AG08396 (cell line): ENCODE results near the gene PIK3R5.

Source experiments
- DNase-seq: peaks from one replicate; pipeline ENCODE4 v3.0.0; 2012; ENCODE audit warnings: low spot score, mixed read lengths

The PIK3R5 gene

DNA sequence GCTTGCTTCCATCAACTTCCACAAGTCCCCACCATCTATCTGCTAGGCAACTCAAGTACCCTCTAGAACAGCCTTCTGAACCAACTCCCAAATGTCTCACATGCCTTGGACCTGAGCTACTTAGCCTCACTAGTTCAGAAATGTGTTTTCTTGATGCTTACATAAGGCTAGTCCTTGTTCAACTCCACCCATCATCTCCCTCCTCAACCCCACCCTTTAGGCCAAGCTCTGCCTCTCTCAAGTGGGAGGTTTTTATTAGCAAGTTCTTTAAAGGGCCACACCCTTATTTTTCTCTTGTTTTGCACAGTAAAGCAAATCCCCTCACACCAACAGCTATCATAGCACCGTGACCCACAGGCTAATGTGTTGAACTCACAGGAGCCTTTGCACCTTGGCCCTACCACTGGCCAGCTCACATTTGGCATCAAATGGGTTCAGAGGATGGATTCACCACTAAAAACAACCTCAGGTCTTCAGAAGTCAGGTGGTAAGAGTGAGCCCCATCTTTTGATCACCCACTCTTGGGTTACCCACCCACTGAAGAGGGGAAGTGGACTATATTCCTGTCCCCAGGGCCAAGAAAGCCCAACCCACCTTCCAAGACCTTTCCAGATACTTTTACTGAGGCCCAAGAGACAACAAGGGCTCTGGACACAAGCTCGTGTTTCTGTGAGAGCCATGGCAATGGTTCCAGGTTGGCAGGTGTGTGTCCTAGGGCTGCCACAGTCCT, 12.2 kb downstream of the PIK3R5 start:
- no peak for DNase-seq

- no peak for DNase-seq
Measured at GRCh38 chr17:8952191-8952590, 13.3 kb downstream of the PIK3R5 start.

DNA sequence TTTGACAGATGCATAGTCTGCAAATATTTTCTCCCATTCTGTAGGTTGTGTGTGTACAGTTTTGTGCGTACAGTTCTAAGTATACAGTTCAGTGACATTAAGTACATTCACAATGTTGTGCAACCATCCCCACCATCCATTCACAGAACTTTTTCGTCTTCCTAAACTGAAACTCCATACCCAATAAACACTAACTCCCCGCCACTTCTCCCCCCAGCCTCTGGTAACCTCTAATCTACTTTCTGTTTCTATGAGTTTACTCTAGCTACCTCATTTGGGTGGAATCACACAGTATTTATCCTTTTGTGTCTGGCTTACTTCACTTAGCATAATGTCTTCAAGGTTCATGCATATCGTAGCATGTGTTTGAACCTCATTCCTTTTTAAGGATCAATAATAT, 14.3 kb downstream of the PIK3R5 start:
- DNase-seq, result no peak

DNA sequence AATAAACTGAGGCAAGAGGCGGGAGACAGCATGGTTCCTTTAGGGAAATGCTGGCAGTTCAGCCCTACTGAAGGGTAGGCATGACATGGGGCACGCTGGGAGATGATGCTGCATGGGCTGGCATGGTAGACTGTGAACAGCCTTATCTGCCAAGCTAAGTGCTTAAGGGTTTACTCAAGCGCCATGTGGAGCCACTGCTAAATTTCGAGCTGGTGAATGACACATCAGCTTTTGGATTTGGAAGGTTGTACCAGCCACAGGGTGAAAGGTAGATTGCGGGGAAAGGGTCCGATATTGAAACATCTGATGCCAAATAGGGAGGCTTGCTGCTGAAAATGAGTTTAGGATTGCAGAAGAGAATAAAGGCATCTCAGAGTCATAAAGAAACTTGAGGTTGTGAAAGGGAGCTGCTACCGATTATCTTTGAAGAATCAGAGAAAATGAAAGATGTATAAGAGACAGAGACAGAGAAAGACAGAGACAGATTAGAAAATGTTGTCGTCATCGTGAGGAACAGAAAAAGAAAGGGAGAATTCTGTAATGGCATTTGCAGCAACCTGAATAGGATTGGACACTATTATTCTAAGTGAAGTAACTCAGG, 16.3 kb downstream of the PIK3R5 start:
- DNase-seq, result no peak

GRCh38 chr17:8948462-8948861, 17.0 kb downstream of the PIK3R5 start:
- DNase-seq, result no peak

DNA sequence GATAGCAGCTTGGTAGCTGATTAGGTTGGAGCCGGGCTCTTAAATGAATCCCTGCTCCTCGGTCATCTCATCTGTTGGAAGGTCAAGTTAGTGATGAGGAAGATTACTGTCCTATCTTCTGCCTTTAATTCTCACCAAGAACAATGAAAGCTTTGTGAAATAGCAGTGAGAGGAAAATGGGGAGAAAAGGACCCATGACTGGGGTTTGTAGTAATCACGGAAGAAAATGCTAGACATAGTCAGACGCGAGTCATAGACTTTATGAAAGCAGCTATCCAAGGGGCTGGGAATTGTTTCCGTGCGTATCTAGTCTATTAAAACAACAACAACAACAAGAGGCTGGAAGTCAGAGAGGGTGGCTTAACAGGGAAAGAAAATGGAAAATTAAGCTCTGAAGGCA, 18.3 kb downstream of the PIK3R5 start:
- DNase-seq, result no peak

DNA sequence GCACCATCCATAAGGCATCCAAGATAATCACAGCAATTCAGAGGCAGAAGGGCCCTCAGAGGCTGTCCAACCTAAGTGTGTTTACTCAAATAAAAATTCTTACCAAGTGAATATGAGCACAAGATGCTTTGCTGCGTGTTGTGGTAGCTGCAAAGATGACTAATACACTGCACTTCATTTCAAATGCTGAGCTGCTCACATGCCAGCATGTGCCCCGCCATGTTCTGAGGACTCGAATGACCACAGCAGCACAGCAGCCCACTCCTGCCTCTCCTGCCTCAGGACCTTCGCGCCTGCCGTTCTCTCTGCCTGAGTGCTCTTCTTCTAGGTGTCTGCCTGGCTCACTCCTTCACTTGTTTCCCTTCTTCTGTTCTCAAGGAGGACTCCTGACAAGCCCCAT, 19.0 kb downstream of the PIK3R5 start:
- peak; percentile 22 for DNase-seq

DNA sequence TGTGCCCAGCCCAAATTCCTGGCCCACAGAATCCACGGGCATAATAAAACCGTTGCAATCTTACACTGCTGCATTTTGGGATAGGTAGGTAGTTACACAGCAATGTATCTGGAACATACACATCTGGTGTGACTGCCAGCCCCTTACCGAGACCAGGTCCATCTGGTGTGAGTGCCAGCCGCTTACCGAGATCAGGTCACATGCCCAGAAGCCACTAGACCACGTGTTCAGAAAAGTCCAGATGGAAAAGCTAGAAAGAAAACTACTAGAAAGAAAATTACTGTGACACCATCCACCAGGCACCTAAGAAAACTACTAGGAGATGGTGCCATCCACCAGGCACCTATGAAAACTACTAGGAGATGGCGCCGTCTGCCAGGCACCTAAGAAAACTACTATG, 19.4 kb downstream of the PIK3R5 start:
- DNase-seq, result no peak

DNA sequence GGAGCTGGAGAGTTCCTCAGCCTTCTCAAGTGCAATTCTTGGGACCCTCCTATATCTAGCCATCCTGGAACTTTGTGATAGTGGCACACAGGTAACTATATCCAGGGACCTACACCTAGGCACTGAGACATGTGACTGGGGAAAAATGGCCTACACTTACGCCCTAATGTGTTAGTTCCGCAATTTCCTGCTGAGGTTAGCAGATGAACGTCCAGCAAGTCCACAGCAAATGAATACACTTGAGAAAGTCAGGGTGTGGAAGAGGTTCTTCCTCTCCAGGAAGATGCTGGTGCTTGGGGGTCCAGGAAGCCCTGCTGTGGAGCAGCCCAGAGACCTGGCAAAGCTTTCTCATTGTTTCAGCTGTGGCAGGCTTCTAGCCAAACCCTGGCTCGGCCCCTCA, 20.8 kb downstream of the PIK3R5 start:
- no peak for DNase-seq

DNA sequence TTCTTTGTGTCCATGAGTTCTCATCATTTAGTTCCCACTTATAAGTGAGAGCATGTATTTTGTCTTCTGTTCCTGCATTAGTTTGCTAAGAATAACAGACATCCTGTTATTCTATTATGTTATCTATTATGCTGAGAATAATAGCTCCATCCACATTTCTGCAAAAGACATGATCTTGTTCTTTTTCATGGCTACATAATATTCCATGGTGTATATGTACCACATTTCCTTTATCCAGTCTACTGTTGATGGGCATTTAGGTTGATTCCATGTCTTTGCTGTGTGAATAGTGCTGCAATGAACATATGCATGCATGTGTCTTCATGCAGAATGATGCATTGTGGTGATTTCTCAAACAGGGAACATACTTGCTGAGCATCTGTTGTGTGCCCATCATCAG, 21.4 kb downstream of the PIK3R5 start:
- no peak for DNase-seq

GRCh38 chr17:8941980-8942622, 23.4 kb downstream of the PIK3R5 start:
- DNase-seq, result no peak

GRCh38 chr17:8941520-8941919, 24.0 kb downstream of the PIK3R5 start:
- DNase-seq, result no peak

GRCh38 chr17:8940866-8941471, 24.5 kb downstream of the PIK3R5 start:
- DNase-seq, result no peak

DNA sequence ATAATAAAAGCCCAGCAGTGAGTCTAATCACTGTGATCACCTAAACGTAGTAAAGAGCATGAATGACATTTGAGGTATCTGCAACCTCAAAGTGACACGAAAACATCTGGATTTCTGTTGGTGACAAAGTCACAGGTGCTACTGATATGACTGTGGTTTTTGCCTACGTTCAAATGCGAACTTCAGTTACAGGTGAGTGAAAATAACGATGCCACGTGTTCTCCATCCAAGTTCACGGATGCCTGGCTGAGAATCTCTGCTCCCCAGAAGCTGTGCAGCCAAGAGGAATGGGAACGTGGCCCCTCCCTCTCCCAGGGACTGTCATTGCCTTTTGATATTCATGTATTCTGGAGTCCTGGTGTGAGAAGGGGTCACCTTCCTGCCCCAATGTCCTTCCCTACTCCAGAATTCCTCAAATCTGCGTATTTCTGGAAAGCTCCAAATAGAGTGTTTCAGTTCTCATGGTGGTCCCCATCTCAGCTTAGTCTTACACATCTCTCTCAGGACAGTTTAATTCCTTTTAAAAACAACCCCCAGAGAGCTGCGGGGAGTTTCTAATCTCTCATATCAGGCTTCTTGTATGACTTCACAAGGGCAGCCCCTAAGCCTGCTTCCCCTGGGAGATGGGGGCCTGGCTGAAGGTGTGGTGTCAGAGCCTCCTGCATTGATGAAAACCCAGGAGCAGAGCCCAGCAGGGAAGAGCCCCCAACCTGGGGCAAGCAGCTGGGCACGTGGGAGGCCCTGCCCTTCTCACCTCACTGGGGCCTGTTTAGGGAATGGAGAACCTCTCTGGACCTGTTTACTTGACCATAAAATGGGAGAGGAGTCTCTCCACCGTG, 25.8 kb downstream of the PIK3R5 start:
- DNase-seq, result no peak

- no peak for DNase-seq
Measured at GRCh38 chr17:8938933-8939332, 26.6 kb downstream of the PIK3R5 start.

DNA sequence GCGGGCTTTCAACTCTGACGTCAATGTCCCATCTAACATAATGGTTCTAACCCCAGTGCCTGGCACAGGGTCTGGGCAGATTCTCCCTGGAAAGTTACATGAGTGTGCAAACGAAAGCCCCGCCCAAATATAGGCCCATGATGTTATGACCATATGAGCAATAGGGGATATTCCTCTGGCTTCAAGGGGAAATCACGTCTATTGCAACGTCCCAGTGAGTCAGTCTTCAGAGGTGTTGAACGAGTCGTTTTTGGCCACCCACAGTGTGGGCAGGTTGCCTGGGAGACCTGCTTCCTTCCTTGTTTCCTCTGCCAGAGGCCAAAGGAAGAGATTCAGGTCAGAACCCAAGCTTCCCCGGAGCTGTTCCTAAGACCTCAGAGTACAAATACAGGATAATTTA, 30.3 kb downstream of the PIK3R5 start:
- no peak for DNase-seq

GRCh38 chr17:8934346-8934745, 31.2 kb downstream of the PIK3R5 start:
- DNase-seq, result no peak

GRCh38 chr17:8930649-8931048, 34.9 kb downstream of the PIK3R5 start:
- no peak for DNase-seq

DNA sequence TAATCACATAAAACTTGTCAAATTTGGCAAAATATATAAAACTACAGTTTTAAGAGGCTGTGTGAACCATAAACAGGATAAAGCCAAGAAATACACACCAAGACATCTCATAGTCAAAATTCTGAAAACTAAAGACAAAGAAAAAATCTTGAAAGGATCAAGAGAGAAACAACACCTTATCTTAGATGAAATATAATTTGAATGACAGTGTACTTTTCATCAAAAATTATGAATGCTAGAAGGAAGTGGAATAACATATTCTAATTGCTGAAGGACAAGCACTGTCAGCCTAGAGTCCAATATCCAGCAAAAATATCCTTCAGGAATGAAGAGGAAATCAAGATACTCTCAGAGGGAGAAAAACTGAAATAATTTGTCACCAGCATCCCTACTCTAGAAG, 37.2 kb downstream of the PIK3R5 start:
- DNase-seq, result no peak

DNA sequence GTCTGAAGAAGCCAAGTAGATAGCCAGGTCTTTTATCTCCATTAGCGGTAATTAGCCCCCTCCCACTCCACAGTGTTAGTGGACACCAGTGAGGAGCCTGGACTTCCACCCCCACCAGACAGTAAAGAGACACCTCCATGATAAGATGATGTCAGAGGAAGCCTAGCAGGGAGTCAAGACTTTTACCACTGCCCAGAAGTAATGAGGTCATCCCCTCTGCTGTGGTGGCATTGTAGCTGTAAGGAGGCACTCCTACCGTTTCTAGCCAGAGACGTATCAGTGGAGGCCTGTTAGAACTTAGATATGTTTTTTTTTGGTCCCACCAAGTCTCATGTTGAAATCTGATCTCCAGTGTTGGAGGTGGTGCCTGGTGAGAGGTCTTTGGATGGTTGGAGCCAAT, 38.1 kb downstream of the PIK3R5 start:
- DNase-seq, result no peak

DNA sequence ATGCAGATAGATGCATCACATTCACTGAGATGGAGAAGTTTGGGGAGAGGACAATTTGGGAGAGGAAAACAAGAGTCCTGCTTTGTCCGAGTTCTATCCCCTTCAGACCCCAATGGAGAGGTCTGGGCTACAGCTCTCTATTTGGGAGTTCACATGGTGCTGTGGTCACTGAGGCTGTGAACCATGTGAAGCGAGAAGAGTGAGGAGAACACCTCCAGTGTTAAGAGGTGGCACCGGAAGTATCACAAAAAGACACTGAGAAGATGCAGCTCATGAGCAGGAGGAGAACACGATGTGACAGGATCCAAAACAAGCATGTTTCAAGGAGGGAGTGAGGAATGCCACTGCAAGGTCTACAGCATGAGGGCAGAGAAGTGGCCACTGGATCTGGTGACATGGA, 39.7 kb downstream of the PIK3R5 start:
- no peak for DNase-seq

- no peak for DNase-seq
Measured at GRCh38 chr17:8925141-8925540, 40.4 kb downstream of the PIK3R5 start.
